Measurements from ENCODE around the gene ZSCAN18. TPM values are rescaled to one million over a fixed set of nuclear protein-coding genes. Genes with fewer than 3 reads are reported as not detected.

Gene ZSCAN18
- polyA plus RNA-seq, 1 donor from 2014 or later = 399 TPM

GRCh38 chr19:58060231-58060630, 37.8 kb downstream of the ZSCAN18 start:
- no peaks in the 10 kb centered on the region for H3K9me2 ChIP-seq (ENCODE audit: insufficient read depth, low read length)
- no peak overlapping the region for H2AFZ ChIP-seq (ENCODE audit: low read depth, low read length)
- H3K9me3 ChIP-seq (ENCODE audit: low read length) = peaks cover 11% of the 10 kb centered on the region
- no peak overlapping the region for H3K27ac ChIP-seq (ENCODE audit: low read length)
- no peaks in the 10 kb centered on the region for H3K27me3 ChIP-seq (ENCODE audit: insufficient read depth, low read depth, low read length)
- no peak overlapping the region for H3K9ac ChIP-seq (ENCODE audit: low read length)
- H4K20me1 ChIP-seq (ENCODE audit: insufficient read depth) = no peaks in the 10 kb centered on the region
- no peaks in the 10 kb centered on the region for H3F3A ChIP-seq (ENCODE audit: insufficient read depth, low read length, poor library complexity, severe bottlenecking)
- TF ChIP-seq RAD21 (conservative IDR thresholded peaks at IDR 0.05) (no peak), POLR2AphosphoS5 (IDR thresholded peaks at IDR 0.05) (no peak)
- no peaks in the 10 kb centered on the region for H3K79me2 ChIP-seq (replicated peaks; ENCODE audit: insufficient read depth, low read length)
- H3K4me3 ChIP-seq (ENCODE audit: low read length) = peak overlapping the region; percentile 74
- no peak overlapping the region for H3K4me2 ChIP-seq (ENCODE audit: low read length)
- H3K36me3 ChIP-seq (ENCODE audit: insufficient read depth, low read length) = peaks cover 7% of the 10 kb centered on the region

DNA sequence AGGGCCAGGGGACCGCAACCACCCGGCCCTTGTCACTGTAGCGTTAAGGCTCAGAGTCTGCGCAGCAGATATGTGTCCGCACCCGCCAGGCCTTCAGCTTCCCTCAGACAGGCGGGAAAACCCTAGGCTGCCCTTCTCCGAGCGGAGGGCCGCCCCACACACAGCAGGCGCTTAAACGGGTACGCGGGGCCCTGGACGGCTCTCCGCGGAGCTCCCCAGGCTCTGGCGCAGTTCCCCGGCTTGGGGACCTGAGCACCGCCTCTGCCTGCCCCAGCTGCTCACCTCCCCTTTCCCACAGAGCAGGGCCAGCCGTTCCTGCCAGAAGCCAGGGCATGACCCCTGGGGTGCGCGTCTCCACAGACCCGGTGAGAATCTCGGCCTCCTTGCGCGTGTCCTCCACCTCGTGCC, 38.4 kb downstream of the ZSCAN18 start:
- Histone ChIP-seq H3K27ac (ENCODE audit: low read length) (peak overlapping the region; percentile 83), H3K79me2 (replicated peaks; ENCODE audit: insufficient read depth, low read length) (no peaks in the 10 kb centered on the region), H3K36me3 (ENCODE audit: insufficient read depth, low read length) (peaks cover 7% of the 10 kb centered on the region), H3K9me3 (ENCODE audit: low read length) (peaks cover 11% of the 10 kb centered on the region), H3K9ac (ENCODE audit: low read length) (peak overlapping the region; percentile 82), H3K4me2 (ENCODE audit: low read length) (no peak overlapping the region), H3K9me2 (ENCODE audit: insufficient read depth, low read length) (no peaks in the 10 kb centered on the region), H4K20me1 (ENCODE audit: insufficient read depth) (no peaks in the 10 kb centered on the region), H3K4me3 (ENCODE audit: low read length) (peak overlapping the region; percentile 74), H3K27me3 (ENCODE audit: insufficient read depth, low read depth, low read length) (no peaks in the 10 kb centered on the region), H2AFZ (ENCODE audit: low read depth, low read length) (peak overlapping the region; percentile 73), H3F3A (ENCODE audit: insufficient read depth, low read length, poor library complexity, severe bottlenecking) (no peaks in the 10 kb centered on the region)
- no peak for TF ChIP-seq MXI1 (conservative IDR thresholded peaks at IDR 0.05; ENCODE audit: poor library complexity, severe bottlenecking)
- no peak for TF ChIP-seq EZH2 (IDR thresholded peaks at IDR 0.05; ENCODE audit: borderline replicate concordance, insufficient read depth, low read length, poor library complexity, severe bottlenecking)
- no peak for TF ChIP-seq REST (IDR thresholded peaks at IDR 0.05; ENCODE audit: borderline replicate concordance)
- TF ChIP-seq TAF1 (IDR thresholded peaks at IDR 0.05; ENCODE audit: low read depth) = no peak
- TF ChIP-seq POLR2AphosphoS5 (IDR thresholded peaks at IDR 0.05) = no peak
- no peak for TF ChIP-seq CTCF (IDR thresholded peaks at IDR 0.05; ENCODE audit: poor library complexity, severe bottlenecking)
- TF ChIP-seq EP300 (conservative IDR thresholded peaks at IDR 0.05; ENCODE audit: poor library complexity, severe bottlenecking) = no peak
- no peak for TF ChIP-seq RAD21 (conservative IDR thresholded peaks at IDR 0.05)
- no peak for TF ChIP-seq SMC3 (conservative IDR thresholded peaks at IDR 0.05; ENCODE audit: poor library complexity)

All from neural cell (in vitro differentiated cells).